Peyer's patch (tissue), 4 donors: ENCODE measurements around the gene KCNC2. TPM values are rescaled to one million over a fixed set of nuclear protein-coding genes. Genes with fewer than 3 reads are reported as not detected.

Experiments
- DNase-seq, 3 donors: peaks; one replicate each; pipeline ENCODE4 v3.0.0-alpha.2; 2017 to 2019
- H3K27ac ChIP-seq, 4 donors: fragments of 200-600 bp; sonication (generic); one replicate each; pipeline ENCODE4 v1.5.1; 2016 to 2019
- H3K27me3 ChIP-seq, 2 donors: fragments of 200-600 bp; sonication (generic); one replicate each; pipeline ENCODE4 v1.5.1; 2019
- H3K36me3 ChIP-seq, 3 donors: fragments of 200-600 bp; sonication (generic); one replicate each; pipeline ENCODE4 v1.5.1; 2016 to 2019
- H3K4me1 ChIP-seq, 4 donors: fragments of 200-600 bp; sonication (generic); one replicate each; pipeline ENCODE4 v1.5.1; 2016 to 2019
- H3K4me3 ChIP-seq, 4 donors: fragments of 200-600 bp; sonication (generic); 1 replicate in 3 of 4; 2 replicates in 1 of 4; pipeline ENCODE4 v1.5.1; 2016 to 2019; ENCODE audit warnings: mild to moderate bottlenecking in 1 of 4
- H3K9me3 ChIP-seq, 4 donors: fragments of 200-600 bp; sonication (generic); one replicate each; pipeline ENCODE4 v1.5.1; 2016 to 2019; ENCODE audit warnings: mild to moderate bottlenecking in 1 of 4
- CTCF ChIP-seq, 6 experiments: fragments of 450-650 bp in 4 of 6; fragments of 200-600 bp in 2 of 6; sonication (generic) in 1 of 6; IDR thresholded peaks; one replicate each; pipeline ENCODE4 v1.5.1; 2017 to 2019; ENCODE audit warnings: antibody characterized with exemption in 6 of 6, mild to moderate bottlenecking in 3 of 6, moderate library complexity in 1 of 6
- POLR2A ChIP-seq, 2 donors: fragments of 450-650 bp; IDR thresholded peaks; one replicate each; pipeline ENCODE4 v1.5.1; 2017; ENCODE audit warnings: antibody characterized with exemption in 2 of 2, mild to moderate bottlenecking in 2 of 2, moderate library complexity in 2 of 2
- total RNA-seq, 4 donors: library from RNA; depleted of rRNA; stranded (reverse); fragments of >200 nt; gene quantifications; one replicate each; pipeline ENCODE4 v1.1.0, GENCODE V29; 2016

KCNC2 gene
- total RNA-seq, 4 donors from 2014 or later: not detected

- no peak for DNase-seq
- Histone ChIP-seq H3K4me1 (no peaks in the 10 kb centered on the region), H3K4me3 (no peak overlapping the region), H3K36me3 (no peaks in the 10 kb centered on the region), H3K27me3 (no peaks in the 10 kb centered on the region), H3K27ac (no peak overlapping the region), H3K9me3 (no peaks in the 10 kb centered on the region)
- TF ChIP-seq POLR2A (IDR thresholded peaks at IDR 0.05): no peak
- TF ChIP-seq CTCF (IDR thresholded peaks at IDR 0.05): no peak
Measured at GRCh38 chr12:75047885-75048525, 161.6 kb downstream of the KCNC2 start.

- H3K27ac ChIP-seq: no peak overlapping the region
- H3K4me3 ChIP-seq: no peak overlapping the region
- no peaks in the 10 kb centered on the region for H3K36me3 ChIP-seq
- H3K9me3 ChIP-seq: no peaks in the 10 kb centered on the region
- TF ChIP-seq CTCF (IDR thresholded peaks at IDR 0.05) (no peak), POLR2A (IDR thresholded peaks at IDR 0.05) (no peak)
- no peaks in the 10 kb centered on the region for H3K4me1 ChIP-seq
- no peaks in the 10 kb centered on the region for H3K27me3 ChIP-seq
- DNase-seq: no peak
Measured at GRCh38 chr12:75042125-75042524, 167.5 kb downstream of the KCNC2 start.

GRCh38 chr12:75041472-75041871 is 168.2 kb downstream of the KCNC2 start:
- Histone ChIP-seq H3K4me3 (no peak overlapping the region), H3K4me1 (no peaks in the 10 kb centered on the region), H3K27ac (no peak overlapping the region), H3K27me3 (no peaks in the 10 kb centered on the region), H3K9me3 (no peaks in the 10 kb centered on the region), H3K36me3 (no peaks in the 10 kb centered on the region)
- TF ChIP-seq CTCF (IDR thresholded peaks at IDR 0.05): no peak
- TF ChIP-seq POLR2A (IDR thresholded peaks at IDR 0.05): no peak
- no peak for DNase-seq

GRCh38 chr12:75020068-75020557 is 189.5 kb downstream of the KCNC2 start:
- Histone ChIP-seq H3K36me3 (no peaks in the 10 kb centered on the region), H3K27me3 (no peaks in the 10 kb centered on the region), H3K27ac (no peak overlapping the region), H3K4me3 (no peak overlapping the region), H3K4me1 (no peaks in the 10 kb centered on the region), H3K9me3 (peaks cover 0 to 14% (median 11%) of the 10 kb centered on the region in 4 donors)
- DNase-seq: no peak
- TF ChIP-seq CTCF (IDR thresholded peaks at IDR 0.05) (no peak), POLR2A (IDR thresholded peaks at IDR 0.05) (no peak)

- TF ChIP-seq CTCF (IDR thresholded peaks at IDR 0.05) (no peak), POLR2A (IDR thresholded peaks at IDR 0.05) (no peak)
Measured at GRCh38 chr12:75011120-75011519, 198.5 kb downstream of the KCNC2 start.

More at GRCh38 chr12:75011120-75011519, 198.5 kb downstream of the KCNC2 start:
- Histone ChIP-seq H3K27ac (no peak overlapping the region), H3K4me1 (no peaks in the 10 kb centered on the region), H3K36me3 (no peaks in the 10 kb centered on the region), H3K27me3 (no peaks in the 10 kb centered on the region), H3K9me3 (peaks cover 0 to 6% (median 0%) of the 10 kb centered on the region in 4 donors), H3K4me3 (no peak overlapping the region)
- DNase-seq: no peak
